IPS-15b (cell line): ENCODE data around the gene MAMDC2.

Experiments used
- H3K27me3 ChIP-seq: one replicate; pipeline ENCODE4 v1.6.1; 2013; ENCODE audit warnings: low read length; ENCODE audit not compliant: control insufficient read depth, insufficient read depth
- H3K36me3 ChIP-seq: one replicate; pipeline ENCODE4 v1.6.1; 2013; ENCODE audit warnings: low read length; ENCODE audit not compliant: control insufficient read depth, insufficient read depth
- H3K4me1 ChIP-seq: one replicate; pipeline ENCODE4 v1.6.1; 2013; ENCODE audit warnings: mild to moderate bottlenecking, low read length; ENCODE audit not compliant: control insufficient read depth, insufficient read depth
- H3K4me3 ChIP-seq: one replicate; pipeline ENCODE4 v1.5.1; 2013; ENCODE audit warnings: low read depth, low read length
- H3K9ac ChIP-seq: one replicate; pipeline ENCODE4 v1.6.1; 2013; ENCODE audit warnings: low read depth, mild to moderate bottlenecking, low read length
- H3K9me3 ChIP-seq: one replicate; pipeline ENCODE4 v1.6.1; 2013; ENCODE audit warnings: mild to moderate bottlenecking, low read length; ENCODE audit not compliant: control insufficient read depth, insufficient read depth

Gene MAMDC2

GRCh38 chr9:70093944-70094343 is 50.3 kb downstream of the MAMDC2 start:
- no peak overlapping the region for H3K9ac ChIP-seq
- H3K36me3 ChIP-seq: no peaks in the 10 kb centered on the region
- H3K9me3 ChIP-seq: no peaks in the 10 kb centered on the region
- H3K4me1 ChIP-seq: no peaks in the 10 kb centered on the region
- no peak overlapping the region for H3K4me3 ChIP-seq
- no peaks in the 10 kb centered on the region for H3K27me3 ChIP-seq

GRCh38 chr9:70094747-70095146 is 51.1 kb downstream of the MAMDC2 start:
- H3K9ac ChIP-seq: no peak overlapping the region
- H3K36me3 ChIP-seq: no peaks in the 10 kb centered on the region

DNA sequence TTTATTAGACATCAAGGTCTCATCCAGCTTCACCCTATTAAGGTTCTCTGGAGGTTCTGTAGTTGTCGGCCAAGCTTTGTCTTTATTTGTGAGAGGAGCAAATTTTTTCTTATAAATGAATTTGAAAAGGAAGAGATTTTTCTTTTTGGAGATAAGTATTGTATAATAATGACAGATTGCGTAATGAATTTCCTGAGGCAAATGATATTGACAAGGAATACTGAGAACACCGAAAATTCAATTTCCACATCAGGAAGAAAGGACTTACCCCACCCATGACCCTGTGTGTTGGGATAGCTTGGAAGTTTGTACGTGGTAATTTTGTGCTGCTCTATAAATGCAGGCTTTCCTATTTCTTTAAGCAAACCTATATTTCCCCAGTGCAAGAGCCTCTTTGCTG is 53.5 kb downstream of the MAMDC2 start:
- Histone ChIP-seq H3K27me3 (no peaks in the 10 kb centered on the region), H3K36me3 (no peaks in the 10 kb centered on the region), H3K4me3 (no peak overlapping the region), H3K9me3 (no peaks in the 10 kb centered on the region), H3K4me1 (peaks cover 5% of the 10 kb centered on the region), H3K9ac (no peak overlapping the region)

More at GRCh38 chr9:70094747-70095146, 51.1 kb downstream of the MAMDC2 start:
- H3K9me3 ChIP-seq: no peaks in the 10 kb centered on the region
- no peaks in the 10 kb centered on the region for H3K27me3 ChIP-seq
- no peak overlapping the region for H3K4me3 ChIP-seq
- H3K4me1 ChIP-seq: no peaks in the 10 kb centered on the region

- Histone ChIP-seq H3K4me3 (no peak overlapping the region), H3K9ac (no peak overlapping the region), H3K4me1 (peaks cover 5% of the 10 kb centered on the region), H3K36me3 (no peaks in the 10 kb centered on the region), H3K27me3 (no peaks in the 10 kb centered on the region), H3K9me3 (no peaks in the 10 kb centered on the region)
These were observed 56.7 kb downstream of the MAMDC2 start for GRCh38 chr9:70100362-70100761.

GRCh38 chr9:70101265-70101664 is 57.6 kb downstream of the MAMDC2 start:
- Histone ChIP-seq H3K27me3 (no peaks in the 10 kb centered on the region), H3K9me3 (no peaks in the 10 kb centered on the region), H3K4me3 (no peak overlapping the region), H3K36me3 (no peaks in the 10 kb centered on the region), H3K4me1 (peaks cover 5% of the 10 kb centered on the region), H3K9ac (no peak overlapping the region)

- Histone ChIP-seq H3K4me1 (peaks cover 4% of the 10 kb centered on the region), H3K36me3 (no peaks in the 10 kb centered on the region), H3K27me3 (no peaks in the 10 kb centered on the region), H3K4me3 (no peak overlapping the region), H3K9me3 (no peaks in the 10 kb centered on the region), H3K9ac (no peak overlapping the region)
These were observed 61.5 kb downstream of the MAMDC2 start for GRCh38 chr9:70105147-70105546.

DNA sequence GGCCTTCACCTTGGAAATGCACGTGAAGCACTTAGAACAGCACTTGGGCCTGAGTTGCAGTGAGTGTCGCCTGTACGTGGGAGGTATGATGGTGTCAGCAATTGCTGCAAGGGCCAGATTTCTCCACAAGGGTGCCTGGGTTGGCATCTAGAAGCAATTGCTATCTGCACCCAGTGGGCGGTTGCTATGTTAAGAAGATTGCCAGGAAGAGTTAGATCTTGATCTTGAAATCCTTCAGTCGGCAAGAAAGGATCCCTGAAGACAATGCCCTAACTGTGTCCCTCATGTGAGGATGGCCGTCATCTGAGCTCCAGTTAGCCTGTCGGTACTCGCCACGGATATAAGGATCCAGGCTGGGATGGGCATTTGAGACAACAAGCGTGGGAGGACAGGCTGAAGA is 62.9 kb downstream of the MAMDC2 start:
- Histone ChIP-seq H3K4me1 (peaks cover 6% of the 10 kb centered on the region), H3K4me3 (no peak overlapping the region), H3K27me3 (no peaks in the 10 kb centered on the region), H3K36me3 (no peaks in the 10 kb centered on the region), H3K9ac (no peak overlapping the region), H3K9me3 (no peaks in the 10 kb centered on the region)

- no peaks in the 10 kb centered on the region for H3K36me3 ChIP-seq
- H3K9me3 ChIP-seq: no peaks in the 10 kb centered on the region
- H3K9ac ChIP-seq: no peak overlapping the region
- no peak overlapping the region for H3K4me3 ChIP-seq
- no peaks in the 10 kb centered on the region for H3K27me3 ChIP-seq
- peaks cover 6% of the 10 kb centered on the region for H3K4me1 ChIP-seq
These were observed 63.9 kb downstream of the MAMDC2 start for GRCh38 chr9:70107558-70107957.

GRCh38 chr9:70108181-70108580 is 64.5 kb downstream of the MAMDC2 start:
- Histone ChIP-seq H3K9me3 (no peaks in the 10 kb centered on the region), H3K36me3 (no peaks in the 10 kb centered on the region), H3K27me3 (no peaks in the 10 kb centered on the region)

GRCh38 chr9:70110194-70111041 is 66.8 kb downstream of the MAMDC2 start:
- Histone ChIP-seq H3K9ac (no peak overlapping the region), H3K4me1 (peaks cover 11% of the 10 kb centered on the region), H3K4me3 (no peak overlapping the region), H3K36me3 (no peaks in the 10 kb centered on the region), H3K9me3 (no peaks in the 10 kb centered on the region), H3K27me3 (no peaks in the 10 kb centered on the region)

More at GRCh38 chr9:70108181-70108580, 64.5 kb downstream of the MAMDC2 start:
- H3K4me3 ChIP-seq: no peak overlapping the region
- H3K9ac ChIP-seq: no peak overlapping the region
- peaks cover 6% of the 10 kb centered on the region for H3K4me1 ChIP-seq

GRCh38 chr9:70111042-70111602 is 67.5 kb downstream of the MAMDC2 start:
- Histone ChIP-seq H3K9ac (no peak overlapping the region), H3K4me1 (peaks cover 11% of the 10 kb centered on the region), H3K4me3 (no peak overlapping the region), H3K27me3 (no peaks in the 10 kb centered on the region), H3K36me3 (no peaks in the 10 kb centered on the region), H3K9me3 (no peaks in the 10 kb centered on the region)

DNA sequence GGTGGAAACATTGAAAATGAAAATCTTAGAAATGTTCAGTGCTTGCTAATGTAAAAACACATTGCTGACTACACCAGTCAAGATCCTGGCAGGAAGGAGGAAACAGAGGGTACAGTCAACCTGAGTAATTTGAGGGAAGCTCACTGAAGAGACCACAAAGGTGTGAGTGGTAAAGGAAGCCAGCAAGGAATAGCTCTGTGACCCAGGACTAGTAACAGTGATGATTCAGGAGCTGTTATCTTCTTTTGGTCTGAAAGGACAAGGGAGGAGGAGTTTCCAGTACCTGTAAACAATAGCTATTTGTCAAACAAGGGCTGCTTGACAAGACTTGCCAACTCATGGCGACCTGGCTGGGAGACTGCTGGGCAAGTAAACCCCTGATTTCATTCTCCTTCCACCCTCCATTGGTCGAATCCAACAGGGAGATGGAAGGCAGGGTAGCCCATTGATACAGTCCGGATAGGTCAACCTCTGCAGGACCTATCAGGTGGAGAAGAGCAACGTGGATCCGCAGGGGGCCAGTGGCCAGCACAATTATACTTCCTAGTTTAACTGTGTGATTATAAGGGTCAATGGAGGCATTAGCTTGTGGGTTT is 68.1 kb downstream of the MAMDC2 start:
- Histone ChIP-seq H3K9me3 (no peaks in the 10 kb centered on the region), H3K9ac (no peak overlapping the region), H3K4me3 (no peak overlapping the region), H3K4me1 (peaks cover 11% of the 10 kb centered on the region), H3K27me3 (no peaks in the 10 kb centered on the region), H3K36me3 (no peaks in the 10 kb centered on the region)
